NCI-H2227 treated with DMSO at 0.1 percent for 48 hours (cell line): ENCODE data around the gene LHFPL3.

ENCODE experiments used
- DNase-seq: peaks from one replicate; lab custom pipeline; 2025; lab: John Stamatoyannopoulos, UW

LHFPL3 gene

GRCh38 chr7:104800307-104800706 is 471.9 kb downstream of the LHFPL3 start:
- no peak for DNase-seq

- no peak for DNase-seq
Measured at GRCh38 chr7:104801022-104801421, 472.6 kb downstream of the LHFPL3 start.

- DNase-seq = no peak
Measured at GRCh38 chr7:104803931-104804330, 475.5 kb downstream of the LHFPL3 start.

- DNase-seq = no peak
Measured at GRCh38 chr7:104804696-104805095, 476.3 kb downstream of the LHFPL3 start.

GRCh38 chr7:104805449-104806317 is 477.3 kb downstream of the LHFPL3 start:
- no peak for DNase-seq

GRCh38 chr7:104807671-104808070 is 479.3 kb downstream of the LHFPL3 start:
- DNase-seq = no peak

- no peak for DNase-seq
Measured at GRCh38 chr7:104809906-104810305, 481.5 kb downstream of the LHFPL3 start.

GRCh38 chr7:104814126-104814525 is 485.7 kb downstream of the LHFPL3 start:
- DNase-seq = no peak

- no peak for DNase-seq
Measured at GRCh38 chr7:104814671-104815400, 486.4 kb downstream of the LHFPL3 start.

- DNase-seq = no peak
Measured at GRCh38 chr7:104816537-104816936, 488.1 kb downstream of the LHFPL3 start.

- DNase-seq = no peak
Measured at GRCh38 chr7:104818961-104819880, 490.8 kb downstream of the LHFPL3 start.

- DNase-seq = no peak
Measured at GRCh38 chr7:104820836-104821535, 492.6 kb downstream of the LHFPL3 start.

- no peak for DNase-seq
Measured at GRCh38 chr7:104823177-104823576, 494.8 kb downstream of the LHFPL3 start.

GRCh38 chr7:104825099-104825498 is 496.7 kb downstream of the LHFPL3 start:
- no peak for DNase-seq

- DNase-seq = no peak
Measured at GRCh38 chr7:104826135-104826534, 497.7 kb downstream of the LHFPL3 start.

GRCh38 chr7:104836976-104837375 is 508.6 kb downstream of the LHFPL3 start:
- no peak for DNase-seq

- no peak for DNase-seq
Measured at GRCh38 chr7:104838537-104839299, 510.3 kb downstream of the LHFPL3 start.

GRCh38 chr7:104839842-104840241 is 511.4 kb downstream of the LHFPL3 start:
- DNase-seq = no peak

GRCh38 chr7:104841798-104842197 is 513.4 kb downstream of the LHFPL3 start:
- DNase-seq = no peak

GRCh38 chr7:104843198-104843597 is 514.8 kb downstream of the LHFPL3 start:
- DNase-seq = no peak

- DNase-seq = no peak
Measured at GRCh38 chr7:104845557-104845956, 517.2 kb downstream of the LHFPL3 start.
